Lung (tissue), 12 donors: Measurements from ENCODE around the gene PLEKHN1. TPM values are rescaled to one million over a fixed set of nuclear protein-coding genes. Genes with fewer than 3 reads are reported as not detected.

ENCODE experiments used
- ATAC-seq: fragments of 200-7000 bp; cut with Tn5 transposase; one replicate; pipeline ENCODE4 v1.9.1; 2020; ENCODE audit warnings: moderate number of reproducible peaks; ENCODE audit not compliant: insufficient read depth, low FRiP score
- DNase-seq, 3 donors: peaks; one replicate each; pipeline ENCODE4 v3.0.0-alpha.2; 2013 to 2017
- H3K27ac ChIP-seq, 2 donors: one replicate each; pipeline ENCODE4 v1.5.1; 2013; ENCODE audit warnings: mild to moderate bottlenecking in 2 of 2, moderate library complexity in 2 of 2, control low read depth in 1 of 2, inconsistent platforms in 1 of 2, low read depth in 1 of 2, low read length in 1 of 2
- H3K27me3 ChIP-seq, 3 donors: one replicate each; pipeline ENCODE4 v1.5.1; 2013; ENCODE audit warnings: low read length in 2 of 3; ENCODE audit not compliant: control insufficient read depth in 3 of 3, insufficient read depth in 3 of 3
- H3K36me3 ChIP-seq, 4 donors: one replicate each; pipeline ENCODE4 v1.5.1; 2013; ENCODE audit warnings: low read length in 4 of 4, mild to moderate bottlenecking in 1 of 4, moderate library complexity in 1 of 4; ENCODE audit not compliant: control insufficient read depth in 4 of 4, insufficient read depth in 4 of 4
- H3K4me1 ChIP-seq, 5 donors: one replicate each; pipeline ENCODE4 v1.5.1; 2013; ENCODE audit warnings: low read length in 5 of 5, mild to moderate bottlenecking in 2 of 5, moderate library complexity in 1 of 5; ENCODE audit not compliant: control insufficient read depth in 5 of 5, insufficient read depth in 5 of 5
- H3K4me3 ChIP-seq: one replicate; pipeline ENCODE4 v1.5.1; 2013; ENCODE audit warnings: mild to moderate bottlenecking, control low read depth, moderate library complexity
- H3K9ac ChIP-seq, 2 donors: one replicate each; pipeline ENCODE4 v1.5.1; 2013; ENCODE audit warnings: low read length in 2 of 2, control low read depth in 1 of 2; ENCODE audit not compliant: insufficient read depth in 1 of 2
- H3K9me3 ChIP-seq, 4 donors: one replicate each; pipeline ENCODE4 v1.5.1; 2013; ENCODE audit warnings: low read length in 3 of 4, mild to moderate bottlenecking in 1 of 4, moderate library complexity in 1 of 4; ENCODE audit not compliant: control insufficient read depth in 4 of 4, insufficient read depth in 3 of 4
- CTCF ChIP-seq: IDR thresholded peaks from 2 replicates; pipeline ENCODE4 v1.5.1; 2012; ENCODE audit warnings: mild to moderate bottlenecking; ENCODE audit errors: control extremely low read depth, extremely low read depth
- WGBS, 2 donors: extraction: QIAGEN DNeasy Blood & Tissue Kit; methylation state at CpG; one replicate each; pipeline ENCODE4 v1.1.7; 2013; 5-methylcytosine and 5-hydroxymethylcytosine counted together
- polyA plus RNA-seq, 2 donors: library from polyadenylated mRNA; stranded (reverse); fragments of 200-250 nt; gene quantifications; one replicate each; pipeline ENCODE4 v1.2.1, GENCODE V29; 2013
- total RNA-seq, 2 donors: library from RNA; depleted of rRNA in 1 of 2; stranded (reverse); fragments of >200 nt in 1 of 2; gene quantifications; one replicate each; pipeline ENCODE4 v1.2.1, GENCODE V29; 2014 to 2021
- donor health status: control.
- donor health status: control.
- donor health status: Bipolar disorder and iron deficiency.
- donor health status: healthy.
- donor health status: DM: yes; HTN: yes; CAD: no.

The PLEKHN1 gene
- total and polyA plus RNA-seq, 4 donors: 2.0 to 5.1 (median 2.4) TPM

GRCh38 chr1:1000357-1001056 is 34.2 kb downstream of the PLEKHN1 start:
- no peak for TF ChIP-seq CTCF
- 0 to 1% methylated on average over 53 to 75 of the region's 75 CpGs for WGBS, 2 donors
- Histone ChIP-seq H3K36me3 (no peaks in the 10 kb centered on the region), H3K9me3 (no peaks in the 10 kb centered on the region), H3K4me1 (peaks cover 0 to 28% (median 15%) of the 10 kb centered on the region in 5 donors), H3K27me3 (peaks cover 0 to 12% (median 0%) of the 10 kb centered on the region in 3 donors), H3K9ac (peak overlapping the region; percentile 67 to 77), H3K27ac (peak overlapping the region; percentile 99), H3K4me3 (peak overlapping the region; percentile 64)
- peak; percentile 86 to 90 (median 88) for DNase-seq
- peak; percentile 59 for ATAC-seq

GRCh38 chr1:1001057-1001783 is 34.9 kb downstream of the PLEKHN1 start:
- Histone ChIP-seq H3K27me3 (peaks cover 0 to 9% (median 0%) of the 10 kb centered on the region in 3 donors), H3K4me1 (peaks cover 0 to 32% (median 17%) of the 10 kb centered on the region in 5 donors), H3K9ac (peak overlapping the region; percentile 67 to 77), H3K9me3 (no peaks in the 10 kb centered on the region), H3K36me3 (no peaks in the 10 kb centered on the region), H3K27ac (peak overlapping the region; percentile 99), H3K4me3 (peak overlapping the region; percentile 64)
- WGBS, 2 donors: 2 to 3% methylated on average over 40 to 58 of the region's 58 CpGs
- DNase-seq (peak in 2 of 3 donors; percentile 50 to 66), ATAC-seq (no peak)
- no peak for TF ChIP-seq CTCF

GRCh38 chr1:1003618-1004419 is 37.5 kb downstream of the PLEKHN1 start:
- Histone ChIP-seq H3K4me1 (peaks cover 0 to 27% (median 19%) of the 10 kb centered on the region in 5 donors), H3K4me3 (no peak overlapping the region), H3K9me3 (no peaks in the 10 kb centered on the region), H3K36me3 (no peaks in the 10 kb centered on the region), H3K9ac (no peak overlapping the region), H3K27me3 (no peaks in the 10 kb centered on the region), H3K27ac (no peak overlapping the region)
- WGBS, 2 donors: 79 to 85% methylated on average over 22 of the region's 22 CpGs
- DNase-seq: no peak
- no peak for TF ChIP-seq CTCF
- ATAC-seq: no peak
